ENCODE measurements around the gene UBE2H.

GRCh38 chr7:129831424-129832058, 121.2 kb downstream of the UBE2H start:
- TF ChIP-seq CTCF (IDR thresholded peaks at IDR 0.05) (no peak), POLR2A (IDR thresholded peaks at IDR 0.05) (no peak)

Data from body of pancreas (tissue), 4 donors.